Measurements from ENCODE around the gene PLA2G2C.

- TF ChIP-seq MAX (IDR thresholded peaks at IDR 0.05) (no peak), CTCF (IDR thresholded peaks at IDR 0.05; ENCODE audit: control extremely low read depth in 1 of 3, insufficient read depth in 1 of 3, low read depth in 1 of 3, low read length in 3 of 3) (peak; percentile 89 to 92 (median 90)), RAD21 (IDR thresholded peaks at IDR 0.05 in 1 of 2, conservative IDR thresholded peaks at IDR 0.05 in 1 of 2; ENCODE audit: low read depth in 2 of 2, low read length in 2 of 2) (peak; percentile 96 to 97), RBBP5 (IDR thresholded peaks at IDR 0.05; ENCODE audit: borderline replicate concordance, low read depth, low read length) (no peak), POLR2A (IDR thresholded peaks at IDR 0.05; ENCODE audit: control extremely low read depth in 1 of 2, low read depth in 2 of 2, low read length in 2 of 2) (no peak), POLR2AphosphoS5 (IDR thresholded peaks at IDR 0.05; ENCODE audit: low read depth, low read length) (no peak), SUZ12 (IDR thresholded peaks at IDR 0.05; ENCODE audit: low read length) (no peak), EP300 (IDR thresholded peaks at IDR 0.05; ENCODE audit: borderline replicate concordance in 1 of 2, low read depth in 2 of 2, low read length in 2 of 2) (no peak)
Measured at GRCh38 chr1:20151906-20152598, 34.3 kb downstream of the PLA2G2C start.

All from H1 (cell line).